Measurements from ENCODE around the gene CHST13.

The CHST13 gene

DNA sequence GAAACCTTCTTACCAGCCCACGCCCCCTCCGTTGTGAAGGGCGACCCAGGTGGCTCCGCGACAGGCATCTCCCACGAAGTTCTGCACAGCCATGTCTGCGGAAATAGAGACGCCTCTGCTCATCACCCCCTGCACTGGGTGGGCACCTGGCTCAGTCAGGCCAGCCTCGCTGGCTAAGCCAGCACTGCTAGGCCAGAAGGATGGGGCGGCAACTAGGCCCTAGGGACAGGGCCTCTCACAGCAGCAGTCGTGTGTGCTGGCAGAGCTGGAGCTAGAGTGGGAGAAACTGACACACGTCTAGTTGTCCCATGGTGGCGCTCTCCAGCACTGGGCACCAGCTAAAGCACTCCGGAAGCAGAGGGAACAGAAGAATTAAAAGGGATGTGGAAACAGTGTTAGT, 35.8 kb upstream of the CHST13 start:
- no peak for DNase-seq (ENCODE audit: low spot score)

DNA sequence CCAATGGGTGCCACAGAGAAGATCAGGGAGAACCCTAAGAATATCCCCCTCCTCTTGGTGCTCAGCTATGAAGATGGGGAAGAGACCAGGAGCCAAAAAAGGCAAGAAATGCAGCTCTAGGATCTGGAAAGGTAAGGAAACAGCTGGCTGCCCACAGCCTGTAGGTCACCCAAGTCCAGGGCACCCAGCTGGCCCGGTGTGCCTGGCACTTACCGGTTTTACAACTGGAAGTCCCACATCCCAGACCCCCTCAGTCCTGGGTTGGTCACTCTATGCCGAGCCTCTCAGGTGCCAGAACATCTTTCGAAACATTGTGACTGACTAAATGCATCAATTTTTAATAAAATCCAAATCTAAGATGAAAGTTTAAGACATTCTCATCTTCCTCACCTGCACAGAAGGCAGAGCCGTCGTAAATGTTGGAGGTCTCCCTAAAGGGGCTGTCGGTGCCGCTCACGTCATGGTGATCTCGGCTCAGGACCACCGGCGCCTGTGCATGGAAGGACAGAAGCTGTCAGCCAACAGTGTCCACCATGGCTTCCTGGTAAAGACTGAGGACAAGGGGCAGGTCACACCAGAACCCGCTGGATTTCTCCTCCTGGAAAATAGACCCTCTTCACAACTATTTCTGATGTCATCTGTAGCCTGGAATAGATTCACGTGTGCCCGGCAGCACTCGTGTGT, 34.9 kb upstream of the CHST13 start:
- DNase-seq (ENCODE audit: low spot score), result no peak

DNA sequence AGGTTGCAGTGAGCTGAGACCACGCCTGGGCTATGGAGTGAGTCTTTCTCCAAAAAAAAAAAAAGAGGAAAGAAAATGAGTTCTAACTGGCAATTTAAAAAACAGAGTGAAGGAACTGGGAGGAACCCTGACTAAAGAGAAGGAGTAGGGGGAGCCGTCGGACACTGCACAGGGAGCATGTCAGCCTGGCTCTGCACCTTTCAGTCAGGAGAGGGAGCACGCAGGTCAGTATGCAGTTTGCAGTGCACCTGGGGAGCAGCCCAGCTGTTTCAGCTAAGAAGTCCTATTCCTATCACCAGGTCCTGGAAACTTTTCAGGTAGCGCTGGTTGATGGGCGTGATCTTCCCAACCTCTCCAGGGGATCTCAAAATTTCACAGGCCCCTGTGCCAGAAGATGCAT, 33.3 kb upstream of the CHST13 start:
- no peak for DNase-seq (ENCODE audit: low spot score)

GRCh38 chr3:126491221-126492013, 32.5 kb upstream of the CHST13 start:
- DNase-seq (ENCODE audit: low spot score), result no peak

GRCh38 chr3:126493051-126493450, 30.9 kb upstream of the CHST13 start:
- no peak for DNase-seq (ENCODE audit: low spot score)

DNA sequence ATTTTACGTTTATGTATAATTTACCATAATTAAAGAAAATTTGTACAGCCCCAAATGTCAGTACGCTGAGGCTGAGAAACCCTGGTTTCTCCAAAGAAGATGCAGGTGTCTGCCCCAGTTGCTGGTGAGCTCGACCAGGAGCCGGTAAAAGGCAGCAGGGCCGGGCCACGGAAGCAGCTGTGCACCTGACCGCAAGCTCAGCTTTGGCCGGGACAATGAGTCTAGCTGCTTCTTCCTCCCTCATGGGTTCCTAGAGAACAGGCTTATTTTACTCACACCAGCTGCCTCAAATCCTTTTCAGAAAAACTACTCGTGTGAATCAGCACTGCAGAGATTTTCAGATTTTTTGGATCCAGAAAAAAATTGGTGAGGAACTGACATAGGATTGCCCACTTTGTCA, 30.2 kb upstream of the CHST13 start:
- DNase-seq (ENCODE audit: low spot score), result no peak

- no peak for DNase-seq (ENCODE audit: low spot score)
Measured at GRCh38 chr3:126494204-126494969, 29.6 kb upstream of the CHST13 start.

DNA sequence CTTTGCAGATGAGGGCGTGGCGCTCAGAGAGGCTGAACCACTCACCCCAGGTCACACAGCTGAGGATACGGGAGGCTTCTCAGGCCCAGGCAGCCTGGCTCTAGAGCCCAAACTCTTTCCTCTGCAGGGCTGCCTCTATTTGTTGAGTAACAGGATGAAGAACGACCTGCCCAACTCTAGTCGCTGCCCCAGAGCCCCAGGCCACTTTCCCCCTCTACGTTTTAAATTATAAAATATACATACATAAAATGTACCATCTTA, 29.1 kb upstream of the CHST13 start:
- DNase-seq (ENCODE audit: low spot score), result no peak

GRCh38 chr3:126495786-126496185, 28.2 kb upstream of the CHST13 start:
- DNase-seq (ENCODE audit: low spot score), result no peak

GRCh38 chr3:126496894-126497850, 26.8 kb upstream of the CHST13 start:
- no peak for DNase-seq (ENCODE audit: low spot score)

DNA sequence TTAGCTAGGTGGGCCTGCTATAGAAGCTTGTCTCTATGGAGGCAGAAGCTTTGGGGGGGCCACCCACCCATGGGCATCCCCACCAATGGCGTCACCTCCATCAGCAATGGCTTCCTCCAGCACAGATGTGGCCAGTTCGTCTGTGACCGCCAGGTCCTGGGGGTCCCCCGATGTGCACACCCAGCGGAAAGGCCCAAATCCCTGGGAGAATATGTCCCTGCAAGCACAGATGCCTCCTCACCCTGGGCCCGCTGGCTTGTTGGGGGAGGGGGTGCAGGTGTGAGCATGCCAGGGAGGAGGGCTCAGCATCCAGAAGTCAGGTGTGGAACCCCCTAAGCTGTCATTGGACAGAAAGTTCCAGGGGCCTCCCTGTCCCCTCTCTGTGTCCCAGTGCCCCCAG, 26.0 kb upstream of the CHST13 start:
- DNase-seq (ENCODE audit: low spot score), result no peak

GRCh38 chr3:126498461-126498860, 25.5 kb upstream of the CHST13 start:
- no peak for DNase-seq (ENCODE audit: low spot score)

DNA sequence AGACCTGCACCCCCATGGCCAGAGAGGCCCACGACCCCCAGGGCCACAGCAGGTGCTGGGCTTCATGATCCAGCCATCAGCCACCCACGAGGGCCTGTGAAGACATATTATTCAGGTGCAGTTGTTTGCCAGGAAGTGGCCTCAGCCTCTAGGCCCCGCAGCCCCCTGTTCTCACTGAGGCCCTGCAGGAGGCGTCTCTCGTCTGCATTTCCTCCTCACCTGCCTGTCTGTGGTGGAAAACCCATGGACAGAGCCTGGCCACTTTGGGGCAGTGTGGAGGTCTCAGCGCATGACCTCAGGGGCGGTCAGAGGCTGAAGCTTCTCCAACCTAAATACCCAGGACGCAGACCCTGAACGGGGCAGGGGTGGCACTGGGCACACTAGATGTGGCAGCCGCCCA, 25.0 kb upstream of the CHST13 start:
- DNase-seq (ENCODE audit: low spot score), result no peak

- DNase-seq (ENCODE audit: low spot score), result no peak
Measured at GRCh38 chr3:126499401-126499800, 24.6 kb upstream of the CHST13 start.

DNA sequence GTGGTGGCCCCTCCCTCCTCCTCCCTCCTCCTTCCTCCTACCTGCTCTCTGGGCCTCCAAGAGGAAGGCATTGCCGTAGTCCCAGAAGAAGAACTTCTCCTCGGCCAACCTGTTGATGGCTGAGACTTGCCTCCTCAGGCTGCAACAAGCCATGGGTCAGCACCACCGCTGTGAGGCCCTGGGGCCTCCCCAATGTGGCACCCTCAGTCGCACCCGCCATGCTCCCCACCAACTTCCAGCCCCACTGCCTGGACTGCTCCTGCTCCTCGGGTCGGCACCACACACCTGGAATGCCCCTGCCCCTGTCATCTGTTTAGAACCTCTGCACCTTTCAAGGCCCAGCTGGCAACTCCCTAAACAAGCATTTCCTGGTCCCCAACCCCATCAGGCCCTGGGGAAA, 23.9 kb upstream of the CHST13 start:
- no peak for DNase-seq (ENCODE audit: low spot score)

- no peak for DNase-seq (ENCODE audit: low spot score)
Measured at GRCh38 chr3:126501054-126501453, 22.9 kb upstream of the CHST13 start.

GRCh38 chr3:126501736-126502135, 22.2 kb upstream of the CHST13 start:
- no peak for DNase-seq (ENCODE audit: low spot score)

DNA sequence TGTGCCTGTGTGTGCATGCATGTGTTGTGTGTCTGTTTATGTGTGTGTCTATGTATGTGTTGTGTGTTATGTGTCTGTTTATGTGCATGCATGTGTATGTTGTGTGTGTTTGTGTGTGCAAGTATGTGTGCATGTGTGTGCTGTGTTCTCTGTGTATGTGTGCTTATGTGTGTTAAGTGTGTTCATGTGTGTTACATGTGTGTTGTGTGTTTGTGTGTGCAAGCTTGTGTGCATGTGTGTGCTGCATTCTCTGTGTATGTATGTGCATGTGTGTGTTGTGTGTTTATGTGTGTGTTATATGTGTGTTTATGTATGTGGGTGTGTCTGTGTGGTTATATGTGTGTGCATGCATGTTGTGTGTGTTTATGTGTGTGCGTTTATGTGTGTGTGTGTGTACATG, 21.3 kb upstream of the CHST13 start:
- no peak for DNase-seq (ENCODE audit: low spot score)

DNA sequence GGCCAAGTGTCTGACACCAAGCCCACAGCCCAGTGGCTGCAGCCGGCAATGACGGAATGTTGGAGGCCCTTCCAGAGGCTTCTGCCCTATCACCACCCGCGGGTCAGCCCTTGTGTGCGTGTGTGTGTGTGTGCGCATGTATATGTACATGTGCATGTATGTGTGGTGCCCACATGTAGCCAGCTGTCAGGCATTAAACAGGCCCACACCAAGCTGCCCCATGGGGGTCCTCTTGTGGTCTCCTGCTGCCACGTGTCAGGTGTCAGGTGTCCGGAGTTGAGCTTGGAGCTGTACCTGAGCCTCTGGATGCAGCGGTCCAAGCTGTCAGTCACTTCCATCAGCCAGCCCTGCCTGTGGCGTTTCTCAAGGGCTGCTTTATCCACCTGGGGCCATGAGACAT, 20.3 kb upstream of the CHST13 start:
- DNase-seq (ENCODE audit: low spot score), result no peak

DNA sequence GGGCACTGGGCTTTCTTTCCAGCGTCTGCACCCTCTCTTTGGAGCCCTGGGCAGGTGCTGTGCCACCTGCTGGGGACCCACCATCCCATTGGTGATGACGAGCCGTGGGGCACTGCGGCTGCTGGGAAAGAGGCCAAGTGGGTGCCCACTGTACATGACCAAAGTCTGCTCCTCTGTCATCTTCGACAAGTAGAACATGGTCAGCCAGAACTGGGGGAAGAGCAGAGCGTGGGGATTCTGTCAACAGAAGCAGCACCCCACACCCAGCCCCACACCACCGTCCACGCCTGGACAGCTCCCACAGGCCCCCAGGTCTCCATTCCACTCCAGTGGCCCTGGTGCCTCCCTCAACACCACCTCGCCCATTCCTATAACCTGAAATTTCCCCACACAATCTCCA, 16.1 kb upstream of the CHST13 start:
- DNase-seq (ENCODE audit: low spot score), result no peak

DNA sequence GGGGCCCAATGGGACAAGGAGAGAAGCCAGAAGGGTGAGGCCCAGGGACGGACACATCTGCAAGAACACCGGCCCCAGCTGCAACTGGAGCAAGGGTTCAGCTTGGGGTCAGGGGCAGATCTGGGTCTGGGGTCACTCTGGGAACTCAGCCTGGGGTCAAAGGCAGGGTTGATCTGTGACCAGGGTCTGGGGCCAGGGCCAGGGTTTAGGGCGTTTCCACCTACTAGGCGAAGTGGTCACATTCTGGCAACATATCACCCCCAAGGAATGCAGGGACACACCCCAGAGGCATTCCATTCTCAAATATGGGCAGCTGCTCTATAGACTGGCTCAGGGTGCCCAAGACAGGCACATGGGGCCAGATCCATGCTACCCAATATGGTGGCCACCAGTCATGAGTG, 15.4 kb upstream of the CHST13 start:
- no peak for DNase-seq (ENCODE audit: low spot score)
